ENCODE data around the gene RNF2. TPM values are rescaled to one million over a fixed set of nuclear protein-coding genes. Genes with fewer than 3 reads are reported as not detected.

Gene RNF2
- total and polyA plus RNA-seq, 8 donors = 2.2 to 12.7 (median 8.6) TPM

- no peaks in the 10 kb centered on the region for H3K4me1 ChIP-seq
- peak; percentile 20 for FAIRE-seq
- no peaks in the 10 kb centered on the region for H3K9me3 ChIP-seq
- ATAC-seq = no peak
- H3K36me3 ChIP-seq = no peaks in the 10 kb centered on the region
- intact Hi-C loops (cut with DNase I) = no loop called here
- 70 to 82% methylated on average over 4 of the region's 4 CpGs for WGBS, 2 donors
- H3K27ac ChIP-seq = no peak overlapping the region
- no peak overlapping the region for H3K4me3 ChIP-seq
- H3K27me3 ChIP-seq = no peaks in the 10 kb centered on the region
- TF ChIP-seq, protein P1, sequence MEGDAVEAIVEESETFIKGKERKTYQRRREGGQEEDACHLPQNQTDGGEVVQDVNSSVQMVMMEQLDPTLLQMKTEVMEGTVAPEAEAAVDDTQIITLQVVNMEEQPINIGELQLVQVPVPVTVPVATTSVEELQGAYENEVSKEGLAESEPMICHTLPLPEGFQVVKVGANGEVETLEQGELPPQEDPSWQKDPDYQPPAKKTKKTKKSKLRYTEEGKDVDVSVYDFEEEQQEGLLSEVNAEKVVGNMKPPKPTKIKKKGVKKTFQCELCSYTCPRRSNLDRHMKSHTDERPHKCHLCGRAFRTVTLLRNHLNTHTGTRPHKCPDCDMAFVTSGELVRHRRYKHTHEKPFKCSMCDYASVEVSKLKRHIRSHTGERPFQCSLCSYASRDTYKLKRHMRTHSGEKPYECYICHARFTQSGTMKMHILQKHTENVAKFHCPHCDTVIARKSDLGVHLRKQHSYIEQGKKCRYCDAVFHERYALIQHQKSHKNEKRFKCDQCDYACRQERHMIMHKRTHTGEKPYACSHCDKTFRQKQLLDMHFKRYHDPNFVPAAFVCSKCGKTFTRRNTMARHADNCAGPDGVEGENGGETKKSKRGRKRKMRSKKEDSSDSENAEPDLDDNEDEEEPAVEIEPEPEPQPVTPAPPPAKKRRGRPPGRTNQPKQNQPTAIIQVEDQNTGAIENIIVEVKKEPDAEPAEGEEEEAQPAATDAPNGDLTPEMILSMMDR (IDR thresholded peaks at IDR 0.05) = no peak
- DNase-seq = no peak
Observed at GRCh38 chr1:185077374-185077773, 32.0 kb downstream of the RNF2 start.

DNA sequence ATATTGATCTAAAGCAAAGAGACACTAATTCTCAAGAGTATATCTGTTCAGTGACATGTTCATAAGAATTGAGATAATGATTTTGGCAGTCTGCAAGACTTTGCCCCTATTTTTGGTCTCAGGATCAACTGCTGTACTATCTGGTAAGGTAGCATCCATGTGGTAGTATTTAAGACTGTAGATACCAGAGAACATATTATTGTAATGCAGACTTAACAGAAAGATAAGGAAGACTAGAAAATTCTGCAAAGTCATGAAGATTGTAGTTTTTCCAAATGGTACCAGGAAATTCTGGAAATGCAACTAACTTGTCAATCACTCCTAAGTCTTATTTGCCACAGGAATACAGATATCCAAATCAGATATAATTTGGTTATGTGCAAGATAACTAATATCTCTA lies 35.1 kb downstream of the RNF2 start:
- DNase-seq = no peak
- FAIRE-seq = no peak
- intact Hi-C loops (cut with DNase I) = no loop called here

GRCh38 chr1:185083818-185084217 lies 38.5 kb downstream of the RNF2 start:
- no peak for FAIRE-seq
- 98 to 100% methylated on average over 2 of the region's 2 CpGs for WGBS, 2 donors
- TF ChIP-seq, protein P1 (IDR thresholded peaks at IDR 0.05) = no peak

More for the DNA sequence above, 35.1 kb downstream of the RNF2 start:
- Histone ChIP-seq H3K4me3 (no peak overlapping the region), H3K4me1 (no peaks in the 10 kb centered on the region), H3K9me3 (no peaks in the 10 kb centered on the region), H3K36me3 (no peaks in the 10 kb centered on the region), H3K27me3 (no peaks in the 10 kb centered on the region), H3K27ac (no peak overlapping the region)
- TF ChIP-seq, protein P1 (IDR thresholded peaks at IDR 0.05) = no peak
- ATAC-seq = no peak

DNA sequence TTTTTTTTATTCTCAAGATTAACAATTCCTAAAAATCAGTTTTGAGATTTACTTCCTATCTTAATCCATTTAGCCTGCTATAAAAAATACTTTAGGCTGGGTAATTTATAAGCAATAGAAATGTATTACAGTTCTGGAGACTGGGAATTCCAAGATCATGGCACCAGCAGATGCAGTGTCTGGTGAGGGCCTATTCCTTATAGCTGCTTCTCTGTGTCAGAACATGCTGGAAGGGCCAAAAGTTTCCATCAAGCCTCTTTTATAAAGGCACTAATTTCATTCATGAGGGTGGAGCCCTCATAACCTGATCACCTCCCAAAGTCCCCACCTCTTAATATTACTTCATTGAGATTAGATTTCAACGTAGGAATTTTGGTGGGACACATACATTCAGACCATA lies 41.7 kb downstream of the RNF2 start:
- 94 to 97% methylated on average over 1 of the region's 1 CpG for WGBS, 2 donors
- H3K9me3 ChIP-seq = no peaks in the 10 kb centered on the region
- H3K27ac ChIP-seq = no peak overlapping the region
- intact Hi-C loops (cut with DNase I) = no loop called here
- DNase-seq = no peak
- no peak for FAIRE-seq
- TF ChIP-seq, protein P1 (IDR thresholded peaks at IDR 0.05) = no peak
- ATAC-seq = no peak
- no peak overlapping the region for H3K4me3 ChIP-seq
- H3K27me3 ChIP-seq = no peaks in the 10 kb centered on the region
- no peaks in the 10 kb centered on the region for H3K4me1 ChIP-seq
- H3K36me3 ChIP-seq = peaks cover 0 to 2% (median 0%) of the 10 kb centered on the region in 3 donors

More at GRCh38 chr1:185083818-185084217, 38.5 kb downstream of the RNF2 start:
- ATAC-seq (no peak), DNase-seq (no peak)
- H3K9me3 ChIP-seq = no peaks in the 10 kb centered on the region
- no peaks in the 10 kb centered on the region for H3K4me1 ChIP-seq
- H3K4me3 ChIP-seq = no peak overlapping the region
- intact Hi-C loops (cut with DNase I) = no loop called here
- H3K27ac ChIP-seq = no peak overlapping the region
- no peaks in the 10 kb centered on the region for H3K27me3 ChIP-seq
- no peaks in the 10 kb centered on the region for H3K36me3 ChIP-seq

- Histone ChIP-seq H3K27me3 (no peaks in the 10 kb centered on the region), H3K36me3 (peaks cover 0 to 7% (median 0%) of the 10 kb centered on the region in 3 donors), H3K4me1 (no peaks in the 10 kb centered on the region), H3K4me3 (no peak overlapping the region), H3K9me3 (no peaks in the 10 kb centered on the region), H3K27ac (no peak overlapping the region)
- FAIRE-seq (no peak), ATAC-seq (no peak), DNase-seq (no peak)
- intact Hi-C loops (cut with DNase I) = no loop called here
- TF ChIP-seq, protein P1 (IDR thresholded peaks at IDR 0.05) = no peak
Observed at GRCh38 chr1:185087746-185088145, 42.4 kb downstream of the RNF2 start.
